BLaER1 treated with 17β-estradiol and CSF1 and Interleukin-3, amounts not matched to agents 10 nM and 100 nM (cell line): Measurements from ENCODE around the gene ABCD3.

Source experiments
- H3K27ac ChIP-seq, 11 experiments: shearing (Covaris generic); formaldehyde crosslinking; 2 replicates each; pipeline ENCODE4 v1.8.1; 2022
- H3K27me3 ChIP-seq, 11 experiments: shearing (Covaris generic); formaldehyde crosslinking; 2 replicates each; pipeline ENCODE4 v1.8.1; 2022
- H3K36me3 ChIP-seq, 11 experiments: shearing (Covaris generic); formaldehyde crosslinking; 2 replicates each; pipeline ENCODE4 v1.8.1; 2022
- H3K4me1 ChIP-seq, 10 experiments: shearing (Covaris generic); formaldehyde crosslinking; 2 replicates each; pipeline ENCODE4 v1.8.1; 2022
- H3K4me2 ChIP-seq, 11 experiments: shearing (Covaris generic); formaldehyde crosslinking; 2 replicates each; pipeline ENCODE4 v1.8.1; 2022
- H3K4me3 ChIP-seq, 10 experiments: shearing (Covaris generic); formaldehyde crosslinking; 2 replicates each; pipeline ENCODE4 v1.8.1; 2022
- H3K9ac ChIP-seq, 11 experiments: shearing (Covaris generic); formaldehyde crosslinking; 2 replicates each; pipeline ENCODE4 v1.8.1; 2022
- H3K9me3 ChIP-seq, 11 experiments: shearing (Covaris generic); formaldehyde crosslinking; replicated peaks in 1 of 11; 2 replicates each; pipeline ENCODE4 v1.8.1; 2022
- H4K20me1 ChIP-seq, 11 experiments: shearing (Covaris generic); formaldehyde crosslinking; 2 replicates each; pipeline ENCODE4 v1.8.1; 2022
- Cebpa-rat ChIP-seq, 11 experiments: shearing (Covaris generic); IDR thresholded peaks; 2 replicates each; pipeline ENCODE4 v1.8.1; 2022

Gene ABCD3

DNA sequence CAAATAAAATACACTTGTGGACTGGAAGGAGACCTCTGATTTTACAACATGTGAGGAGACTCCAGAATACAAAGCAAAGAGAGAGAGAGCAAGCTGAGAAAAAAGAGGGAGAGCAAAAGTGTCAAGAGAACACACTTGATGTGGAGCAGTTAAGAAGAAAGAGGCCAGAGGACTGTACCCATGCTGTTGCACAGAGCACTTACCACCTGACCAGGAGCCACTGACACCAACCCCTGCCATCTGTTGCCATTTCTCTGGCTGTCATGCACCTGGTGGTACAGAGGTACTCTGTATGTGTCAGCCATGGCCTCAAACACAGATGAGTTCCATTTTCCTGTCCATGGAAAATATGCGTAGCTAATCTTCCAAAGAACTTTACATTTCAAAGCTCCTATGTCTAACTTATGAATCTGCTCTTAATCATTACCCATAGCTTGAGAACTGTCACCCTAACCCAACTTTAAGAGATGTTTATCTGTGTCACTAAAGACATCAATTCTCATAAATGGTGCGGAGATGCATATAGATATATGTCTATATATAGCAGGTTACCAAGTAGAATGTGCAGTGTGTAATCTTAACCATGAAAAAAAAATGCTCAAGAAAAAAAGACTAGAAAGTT is 32.8 kb upstream of the ABCD3 start:
- TF ChIP-seq Cebpa-rat (IDR thresholded peaks at IDR 0.05) = no peak
- peak overlapping the region in 1 of 11 experiments; percentile 34; a peak in 1 of 22 replicates for H3K27ac ChIP-seq
- H3K9me3 ChIP-seq = peaks cover 14 to 23% (median 18%) of the 10 kb centered on the region in 11 experiments
- no peak overlapping the region for H3K9ac ChIP-seq
- no peaks in the 10 kb centered on the region for H3K36me3 ChIP-seq
- no peaks in the 10 kb centered on the region for H4K20me1 ChIP-seq
- H3K4me3 ChIP-seq = no peak overlapping the region
- no peaks in the 10 kb centered on the region for H3K27me3 ChIP-seq
- H3K4me2 ChIP-seq = peak overlapping the region; percentile 0 to 59 (median 33); a peak in 17 of 22 replicates
- peaks cover 7 to 10% (median 8%) of the 10 kb centered on the region in 10 experiments; a peak in 14 of 20 replicates for H3K4me1 ChIP-seq

DNA sequence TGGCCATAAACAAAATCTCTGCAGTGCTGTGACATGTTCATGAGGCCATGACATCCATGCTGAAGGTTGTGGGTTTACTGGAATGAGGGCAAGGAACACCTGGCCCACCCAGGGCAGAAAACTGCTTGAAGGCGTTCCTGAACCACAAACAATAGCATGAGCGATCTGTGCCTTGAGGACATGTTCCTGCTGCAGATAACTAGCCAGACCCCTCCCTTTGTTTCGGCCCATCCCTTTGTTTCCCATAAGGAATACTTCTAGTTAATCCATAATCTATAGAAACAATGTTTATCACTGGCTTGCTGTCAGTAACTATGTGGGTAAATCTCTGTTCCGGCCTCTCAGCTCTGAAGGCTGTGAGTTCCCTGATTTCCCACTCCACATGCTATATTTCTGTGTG is 28.9 kb upstream of the ABCD3 start:
- no peak overlapping the region for H3K27ac ChIP-seq
- no peaks in the 10 kb centered on the region for H3K36me3 ChIP-seq
- no peak overlapping the region for H3K9ac ChIP-seq
- TF ChIP-seq Cebpa-rat (IDR thresholded peaks at IDR 0.05) = no peak
- H3K27me3 ChIP-seq = no peaks in the 10 kb centered on the region
- H3K4me2 ChIP-seq = no peak overlapping the region
- no peak overlapping the region for H3K4me3 ChIP-seq
- peaks cover 14 to 44% (median 25%) of the 10 kb centered on the region in 11 experiments for H3K9me3 ChIP-seq
- no peaks in the 10 kb centered on the region for H4K20me1 ChIP-seq
- peaks cover 7 to 10% (median 8%) of the 10 kb centered on the region in 10 experiments; a peak in 14 of 20 replicates for H3K4me1 ChIP-seq

DNA sequence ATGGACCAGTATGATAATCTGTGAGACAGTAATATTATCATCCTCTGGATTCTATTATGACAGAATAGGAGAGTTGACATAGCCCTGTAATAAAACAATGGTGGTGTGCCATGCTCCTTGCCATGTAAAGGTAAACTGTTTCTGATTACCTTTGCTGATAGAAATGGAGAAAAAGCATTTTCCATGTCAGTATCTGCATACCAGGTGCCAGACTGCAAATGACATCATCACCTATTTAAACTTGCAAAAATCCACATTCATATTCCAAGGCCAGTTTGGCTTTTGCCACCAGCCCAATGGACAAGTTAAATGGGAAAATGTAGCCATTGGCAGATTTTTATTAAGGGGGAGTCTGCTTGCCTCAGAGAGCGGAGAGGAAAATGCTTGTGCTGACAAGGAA is 23.9 kb upstream of the ABCD3 start:
- Histone ChIP-seq H3K4me3 (no peak overlapping the region), H4K20me1 (no peaks in the 10 kb centered on the region), H3K27ac (no peak overlapping the region), H3K27me3 (no peaks in the 10 kb centered on the region), H3K4me1 (no peaks in the 10 kb centered on the region), H3K36me3 (no peaks in the 10 kb centered on the region), H3K4me2 (no peak overlapping the region), H3K9me3 (peaks cover 9 to 32% (median 17%) of the 10 kb centered on the region in 11 experiments), H3K9ac (no peak overlapping the region)
- TF ChIP-seq Cebpa-rat (IDR thresholded peaks at IDR 0.05) = no peak

DNA sequence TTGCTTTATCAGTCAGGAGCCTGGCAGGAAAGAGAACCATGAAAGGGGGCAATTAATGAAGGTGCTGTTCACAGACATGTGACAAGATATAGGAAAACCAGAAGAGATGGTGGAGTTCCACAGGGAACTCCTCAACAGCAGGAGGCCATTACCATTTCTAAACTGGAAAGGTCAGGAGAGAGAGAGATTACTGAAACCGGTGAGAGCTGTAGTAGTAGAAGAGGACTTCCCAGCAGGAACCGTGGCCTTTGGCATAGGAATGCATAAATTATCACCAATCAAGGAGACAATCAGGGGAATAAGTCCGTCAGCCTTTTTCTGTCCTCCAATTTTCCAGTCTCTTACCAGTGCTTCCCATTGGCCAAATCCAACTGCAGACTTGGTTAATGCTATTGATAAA is 23.0 kb upstream of the ABCD3 start:
- Histone ChIP-seq H3K9me3 (peaks cover 0 to 22% (median 7%) of the 10 kb centered on the region in 11 experiments; a peak in 15 of 22 replicates), H3K4me3 (no peak overlapping the region), H4K20me1 (no peaks in the 10 kb centered on the region), H3K27me3 (no peaks in the 10 kb centered on the region), H3K27ac (no peak overlapping the region), H3K4me2 (no peak overlapping the region), H3K4me1 (peaks cover 0 to 4% (median 0%) of the 10 kb centered on the region in 10 experiments; a peak in 1 of 20 replicates), H3K9ac (no peak overlapping the region), H3K36me3 (no peaks in the 10 kb centered on the region)
- no peak for TF ChIP-seq Cebpa-rat (IDR thresholded peaks at IDR 0.05)

DNA sequence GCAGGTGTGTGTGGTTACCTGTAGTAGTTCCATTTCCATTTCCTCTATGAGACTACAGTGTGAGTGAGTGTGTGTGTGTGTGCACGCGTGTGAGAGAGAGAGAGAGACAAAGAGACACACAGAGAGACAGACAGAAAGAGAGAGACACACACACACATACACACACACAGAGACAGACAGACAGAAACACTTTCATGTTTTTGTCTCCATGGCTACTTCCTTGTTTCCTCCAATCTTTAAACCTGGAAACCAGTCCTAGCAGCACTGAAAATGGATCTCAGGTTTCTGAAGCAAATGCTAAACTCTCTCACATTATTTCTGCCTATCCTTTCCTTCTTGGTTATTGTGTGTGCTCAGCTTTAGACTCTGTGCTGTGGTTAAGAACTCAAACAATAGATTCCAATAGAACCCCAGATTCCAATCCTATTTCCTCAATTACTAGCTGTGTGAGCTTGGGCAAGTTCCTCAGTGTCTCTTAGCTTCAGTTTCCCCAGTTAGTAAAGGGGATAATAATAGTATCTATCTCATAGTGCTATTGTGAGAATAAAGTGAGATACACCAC is 22.4 kb upstream of the ABCD3 start:
- Histone ChIP-seq H4K20me1 (no peaks in the 10 kb centered on the region), H3K27ac (no peak overlapping the region), H3K4me3 (no peak overlapping the region), H3K4me1 (peaks cover 0 to 10% (median 0%) of the 10 kb centered on the region in 10 experiments; a peak in 2 of 20 replicates), H3K4me2 (no peak overlapping the region), H3K36me3 (no peaks in the 10 kb centered on the region), H3K9ac (no peak overlapping the region), H3K27me3 (no peaks in the 10 kb centered on the region), H3K9me3 (peaks cover 0 to 16% (median under 1%) of the 10 kb centered on the region in 11 experiments; a peak in 6 of 22 replicates)
- no peak for TF ChIP-seq Cebpa-rat (IDR thresholded peaks at IDR 0.05)

DNA sequence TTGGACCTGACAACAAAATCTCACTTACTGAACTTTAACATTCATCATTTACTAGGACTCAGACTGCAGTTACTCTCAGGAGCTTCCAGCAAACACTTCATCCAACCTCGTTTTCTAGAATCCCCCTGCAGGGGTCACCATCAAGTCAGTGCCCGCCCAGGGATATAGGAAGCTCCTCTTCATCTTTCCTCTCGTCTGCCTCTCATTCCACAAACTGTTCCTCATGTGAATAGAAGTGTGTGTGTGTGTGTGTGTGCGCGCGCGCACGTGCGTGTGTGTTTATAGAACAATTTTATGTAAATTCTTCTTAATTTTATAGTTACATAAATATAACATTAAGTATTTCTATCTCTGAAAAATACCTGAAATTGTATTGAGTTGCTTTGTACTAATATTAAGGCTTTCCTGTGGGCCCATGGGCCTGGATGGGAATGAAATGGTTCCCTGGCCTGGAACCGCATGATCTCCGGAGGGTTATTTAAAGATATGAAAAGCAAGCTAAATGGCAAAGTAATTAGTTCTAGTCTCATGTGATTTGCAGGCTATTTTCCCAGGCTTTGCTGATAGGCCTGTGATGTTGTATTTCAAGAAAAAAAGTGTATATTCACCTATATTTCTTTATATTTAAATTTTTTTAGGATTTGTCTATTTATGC is 21.7 kb upstream of the ABCD3 start:
- Histone ChIP-seq H3K4me1 (peaks cover 0 to 11% (median 0%) of the 10 kb centered on the region in 10 experiments; a peak in 2 of 20 replicates), H4K20me1 (no peaks in the 10 kb centered on the region), H3K9ac (no peak overlapping the region), H3K27ac (no peak overlapping the region), H3K4me2 (no peak overlapping the region), H3K36me3 (no peaks in the 10 kb centered on the region), H3K27me3 (no peaks in the 10 kb centered on the region), H3K9me3 (peaks cover 0 to 11% (median 0%) of the 10 kb centered on the region in 11 experiments; a peak in 2 of 22 replicates), H3K4me3 (no peak overlapping the region)
- TF ChIP-seq Cebpa-rat (IDR thresholded peaks at IDR 0.05) = no peak

DNA sequence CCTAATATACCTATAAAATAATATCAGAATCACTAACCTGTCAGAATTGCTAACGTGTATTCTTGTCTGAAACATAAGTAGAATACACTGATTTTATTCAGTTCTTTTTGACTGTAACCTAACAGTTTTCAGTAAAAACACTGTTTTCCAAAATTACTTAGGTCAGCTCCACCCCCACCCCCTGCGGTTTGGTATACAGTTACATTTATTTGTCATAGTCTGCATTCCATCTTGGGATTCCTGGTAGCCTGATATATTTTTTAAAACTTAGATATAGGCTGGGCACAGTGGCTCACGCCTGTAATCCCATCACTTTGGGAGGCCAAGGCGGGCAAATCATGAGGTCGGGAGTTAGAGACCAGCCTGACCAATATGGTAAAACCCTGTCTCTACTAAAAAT is 19.8 kb upstream of the ABCD3 start:
- Histone ChIP-seq H3K27me3 (no peaks in the 10 kb centered on the region), H3K4me1 (peaks cover 0 to 11% (median 0%) of the 10 kb centered on the region in 10 experiments; a peak in 2 of 20 replicates), H3K9me3 (no peaks in the 10 kb centered on the region), H3K4me3 (no peak overlapping the region), H3K4me2 (no peak overlapping the region), H4K20me1 (no peaks in the 10 kb centered on the region), H3K36me3 (no peaks in the 10 kb centered on the region), H3K27ac (no peak overlapping the region), H3K9ac (no peak overlapping the region)
- TF ChIP-seq Cebpa-rat (IDR thresholded peaks at IDR 0.05) = no peak

DNA sequence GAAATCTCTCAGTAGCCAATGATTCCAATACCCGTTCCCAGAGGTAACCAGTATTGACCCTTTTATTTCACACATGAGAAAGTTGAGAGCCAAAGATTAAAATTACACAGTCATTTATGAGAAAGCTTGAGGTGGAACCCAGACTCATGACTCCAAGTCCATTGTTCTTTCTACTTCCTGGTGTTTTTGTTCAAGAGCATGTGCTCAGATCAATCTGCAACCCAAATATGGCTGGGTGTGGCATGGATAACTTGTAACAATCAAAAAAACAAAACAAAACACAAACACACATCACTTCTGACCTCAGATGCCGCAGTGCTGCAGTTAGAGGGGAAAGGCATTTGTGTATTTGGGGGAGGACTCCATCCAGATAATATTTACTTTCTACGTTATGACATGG is 18.7 kb upstream of the ABCD3 start:
- no peaks in the 10 kb centered on the region for H3K36me3 ChIP-seq
- TF ChIP-seq Cebpa-rat (IDR thresholded peaks at IDR 0.05) = no peak
- no peak overlapping the region for H3K4me2 ChIP-seq
- no peaks in the 10 kb centered on the region for H4K20me1 ChIP-seq
- H3K4me3 ChIP-seq = no peak overlapping the region
- peaks cover 0 to 11% (median 0%) of the 10 kb centered on the region in 10 experiments; a peak in 2 of 20 replicates for H3K4me1 ChIP-seq
- H3K9me3 ChIP-seq = no peaks in the 10 kb centered on the region
- no peak overlapping the region for H3K27ac ChIP-seq
- H3K27me3 ChIP-seq = no peaks in the 10 kb centered on the region
- H3K9ac ChIP-seq = no peak overlapping the region

DNA sequence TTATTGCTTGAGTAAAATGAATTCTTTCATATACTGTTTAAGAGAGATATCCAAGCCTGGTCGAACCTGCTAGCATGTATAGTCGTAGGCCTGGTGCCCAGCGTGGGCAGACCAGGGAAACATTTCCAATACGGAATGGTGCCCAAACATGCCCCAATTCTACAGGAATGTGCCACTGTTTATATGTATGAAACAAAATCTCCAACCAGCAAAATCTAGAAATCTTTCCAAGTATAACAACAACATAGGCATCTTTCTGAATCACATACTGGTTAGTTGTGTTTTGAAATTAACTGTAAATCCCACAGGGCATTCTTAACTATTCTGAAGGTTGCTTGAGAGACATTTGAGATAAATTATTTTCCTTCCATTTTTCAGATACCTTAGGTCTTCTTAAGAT is 17.0 kb upstream of the ABCD3 start:
- no peaks in the 10 kb centered on the region for H3K9me3 ChIP-seq
- H3K4me2 ChIP-seq = no peak overlapping the region
- no peaks in the 10 kb centered on the region for H3K36me3 ChIP-seq
- no peaks in the 10 kb centered on the region for H4K20me1 ChIP-seq
- no peak overlapping the region for H3K9ac ChIP-seq
- no peak overlapping the region for H3K27ac ChIP-seq
- H3K27me3 ChIP-seq = 0 out of 22 replicates have a peak, but pooled peaks cover 0 to under 1% (median 0%) of the 10 kb centered on the region in 11 experiments
- peaks cover 0 to 11% (median 0%) of the 10 kb centered on the region in 10 experiments; a peak in 2 of 20 replicates for H3K4me1 ChIP-seq
- no peak overlapping the region for H3K4me3 ChIP-seq
- TF ChIP-seq Cebpa-rat (IDR thresholded peaks at IDR 0.05) = no peak
